OCI-LY1 (cell line): ENCODE measurements around the gene PSME2.
A peak's percentile ranks its signal among the peaks of the same experiment; 100 is the strongest.

Source experiments
- H2AFZ ChIP-seq: fragments of 200-600 bp; sonication (generic), shearing (Covaris generic); 2 replicates; pipeline ENCODE4 v1.6.0; 2014; ENCODE audit warnings: antibody characterized with exemption, mild to moderate bottlenecking, low read length
- H3F3A ChIP-seq: fragments of 200-600 bp; sonication (generic), shearing (Covaris generic); 2 replicates; pipeline ENCODE4 v1.6.0; 2014; ENCODE audit warnings: mild to moderate bottlenecking, antibody characterized with exemption, low read length, moderate library complexity; ENCODE audit not compliant: insufficient read depth
- H3K27ac ChIP-seq: fragments of 200-600 bp; sonication (generic); 2 replicates; pipeline ENCODE4 v1.5.1; 2014; ENCODE audit warnings: low read length, mixed run types, mild to moderate bottlenecking, low read depth; ENCODE audit not compliant: poor library complexity, severe bottlenecking
- H3K27me3 ChIP-seq: fragments of 200-600 bp; sonication (generic); 2 replicates; pipeline ENCODE4 v1.6.0; 2014; ENCODE audit warnings: antibody characterized with exemption, mild to moderate bottlenecking, low read length, moderate library complexity; ENCODE audit not compliant: insufficient read depth
- H3K36me3 ChIP-seq: fragments of 200-600 bp; sonication (generic); 2 replicates; pipeline ENCODE4 v1.6.1; 2014; ENCODE audit warnings: mild to moderate bottlenecking, antibody characterized with exemption, low read length, moderate library complexity, mixed read lengths; ENCODE audit not compliant: insufficient read depth
- H3K4me1 ChIP-seq: fragments of 200-600 bp; sonication (generic); 2 replicates; pipeline ENCODE4 v1.5.1; 2014; ENCODE audit warnings: mild to moderate bottlenecking, low read length, moderate library complexity; ENCODE audit not compliant: insufficient read depth, severe bottlenecking
- H3K4me2 ChIP-seq: fragments of 200-600 bp; sonication (generic), shearing (Covaris generic); 2 replicates; pipeline ENCODE4 v1.6.1; 2014; ENCODE audit warnings: low read length
- H3K4me3 ChIP-seq: fragments of 200-600 bp; sonication (generic); 2 replicates; pipeline ENCODE4 v1.5.1; 2014; ENCODE audit warnings: low read length, low read depth, mild to moderate bottlenecking, mixed read lengths; ENCODE audit not compliant: poor library complexity, severe bottlenecking
- H3K79me2 ChIP-seq: fragments of 200-600 bp; shearing (Covaris generic); 2 replicates; pipeline ENCODE4 v1.6.1; 2016; ENCODE audit warnings: mixed run types, low read length, mixed read lengths; ENCODE audit not compliant: insufficient read depth
- H3K9ac ChIP-seq: fragments of 200-600 bp; sonication (generic), shearing (Covaris generic); 2 replicates; pipeline ENCODE4 v1.6.1; 2014; ENCODE audit warnings: mild to moderate bottlenecking, low read length, mixed read lengths
- H3K9me2 ChIP-seq: fragments of 200-600 bp; sonication (generic), shearing (Covaris generic); 2 replicates; pipeline ENCODE4 v1.6.1; 2014; ENCODE audit warnings: low read depth, mild to moderate bottlenecking, low read length, mixed read lengths
- H3K9me3 ChIP-seq: fragments of 200-600 bp; shearing (Covaris generic); 2 replicates; pipeline ENCODE4 v1.6.1; 2014; ENCODE audit warnings: low read length, mixed read lengths
- H4K20me1 ChIP-seq: fragments of 200-600 bp; sonication (generic), shearing (Covaris generic); 2 replicates; pipeline ENCODE4 v1.6.0; 2016; ENCODE audit warnings: mild to moderate bottlenecking, low read length; ENCODE audit not compliant: insufficient read depth
- CTCF ChIP-seq: fragments of 200-600 bp; sonication (generic), shearing (Covaris generic); IDR thresholded peaks from 2 replicates; pipeline ENCODE4 v1.5.1; 2017; ENCODE audit warnings: mild to moderate bottlenecking, antibody characterized with exemption, low read length, moderate library complexity, mixed read lengths
- EZH2 ChIP-seq: fragments of 200-600 bp; sonication (generic), shearing (Covaris generic); IDR thresholded peaks from 2 replicates; pipeline ENCODE4 v1.8.0; 2017; ENCODE audit warnings: borderline replicate concordance, mixed run types, mild to moderate bottlenecking, antibody characterized with exemption, low read length, moderate library complexity, mixed read lengths

Gene PSME2

DNA sequence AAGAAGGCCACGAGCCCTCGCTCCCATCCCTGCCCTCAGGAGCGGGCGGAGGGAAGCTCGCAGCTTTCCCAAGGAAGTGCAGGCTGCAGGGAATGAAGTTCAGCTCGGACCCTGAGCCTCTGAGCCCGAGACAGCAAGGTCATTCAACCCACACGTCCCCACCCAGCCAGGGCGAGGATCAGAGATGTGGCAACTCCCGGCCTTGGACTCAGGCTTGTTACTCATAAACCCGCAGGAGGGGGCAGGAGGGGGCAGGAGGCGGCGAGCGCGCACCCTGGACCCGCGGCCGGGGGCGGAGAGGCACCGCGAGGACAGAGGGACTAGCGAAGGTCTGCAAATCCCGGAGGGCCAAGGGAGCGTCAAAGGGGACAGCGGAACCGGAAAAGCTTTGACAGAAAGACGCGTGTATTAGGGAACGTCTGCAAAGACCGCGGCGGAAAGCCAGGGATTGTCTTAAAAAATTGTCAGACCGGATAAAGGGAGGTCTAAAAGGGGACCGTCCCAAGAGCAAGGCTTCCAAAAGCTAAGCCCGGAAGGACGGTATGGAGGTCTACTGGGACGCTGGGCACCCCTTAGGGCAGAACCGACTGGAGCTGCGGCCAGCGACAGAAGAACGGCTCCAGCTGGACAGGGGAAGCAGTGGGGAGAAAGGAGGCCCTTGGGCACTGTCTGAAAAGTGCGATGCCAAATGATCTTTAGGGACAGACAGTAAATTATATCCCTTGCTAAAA, 32.4 kb downstream of the PSME2 start:
- no peaks in the 10 kb centered on the region for H3K9me3 ChIP-seq
- no peaks in the 10 kb centered on the region for H3F3A ChIP-seq
- no peaks in the 10 kb centered on the region for H3K9me2 ChIP-seq
- H3K4me3 ChIP-seq, result peak overlapping the region; percentile 76
- H4K20me1 ChIP-seq, result no peaks in the 10 kb centered on the region
- no peak overlapping the region for H2AFZ ChIP-seq
- H3K4me2 ChIP-seq, result peak overlapping the region; percentile 87
- peaks cover 26% of the 10 kb centered on the region; the same call in 1 of the 2 replicates for H3K36me3 ChIP-seq
- H3K79me2 ChIP-seq, result peaks cover 4% of the 10 kb centered on the region; the same call in 1 of the 2 replicates
- peaks cover 21% of the 10 kb centered on the region for H3K4me1 ChIP-seq
- TF ChIP-seq EZH2, result no peak
- no peak for TF ChIP-seq CTCF
- H3K9ac ChIP-seq, result peak overlapping the region; percentile 86
- H3K27me3 ChIP-seq, result no peaks in the 10 kb centered on the region
- peak overlapping the region; percentile 90 for H3K27ac ChIP-seq

DNA sequence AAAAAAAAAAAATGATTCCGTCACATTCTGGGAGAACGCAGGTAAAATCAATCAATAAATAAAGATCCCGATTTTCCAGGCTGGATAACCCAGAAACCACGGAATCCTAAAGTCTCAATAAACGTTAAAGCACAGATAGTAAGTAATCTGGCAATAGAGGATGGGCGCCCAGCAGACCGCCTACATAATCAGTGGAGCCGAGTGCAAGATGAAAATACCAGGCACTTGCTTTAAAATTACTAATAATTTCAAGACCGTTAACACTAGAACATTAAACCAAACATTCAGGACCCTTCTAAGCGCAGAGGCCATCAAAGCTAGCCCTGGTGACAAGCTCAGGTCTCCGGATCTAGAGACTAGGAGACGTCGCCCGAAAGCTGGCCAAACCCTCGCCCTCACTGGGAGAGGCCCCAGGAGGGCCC, 33.0 kb downstream of the PSME2 start:
- H3K4me3 ChIP-seq, result peak overlapping the region; percentile 76
- no peaks in the 10 kb centered on the region for H3K9me3 ChIP-seq
- peaks cover 21% of the 10 kb centered on the region; the same call in 1 of the 2 replicates for H3K36me3 ChIP-seq
- peaks cover 4% of the 10 kb centered on the region; the same call in 1 of the 2 replicates for H3K79me2 ChIP-seq
- no peak overlapping the region for H2AFZ ChIP-seq
- H3K4me1 ChIP-seq, result peaks cover 27% of the 10 kb centered on the region
- no peaks in the 10 kb centered on the region for H3F3A ChIP-seq
- H3K9me2 ChIP-seq, result no peaks in the 10 kb centered on the region
- peak overlapping the region; percentile 86 for H3K9ac ChIP-seq
- no peaks in the 10 kb centered on the region for H4K20me1 ChIP-seq
- peak overlapping the region; percentile 87 for H3K4me2 ChIP-seq
- no peaks in the 10 kb centered on the region for H3K27me3 ChIP-seq
- H3K27ac ChIP-seq, result peak overlapping the region; percentile 90
- TF ChIP-seq CTCF (no peak), EZH2 (no peak)

- Histone ChIP-seq H3K9ac (no peak overlapping the region), H3K9me2 (no peaks in the 10 kb centered on the region), H3K27ac (no peak overlapping the region), H3K79me2 (no peaks in the 10 kb centered on the region; the same call in 1 of the 2 replicates), H3K36me3 (no peaks in the 10 kb centered on the region), H3K4me1 (peaks cover 15% of the 10 kb centered on the region), H2AFZ (no peak overlapping the region), H3K27me3 (no peaks in the 10 kb centered on the region), H3F3A (no peaks in the 10 kb centered on the region; the same call in 1 of the 2 replicates), H4K20me1 (no peaks in the 10 kb centered on the region), H3K9me3 (no peaks in the 10 kb centered on the region), H3K4me2 (no peak overlapping the region), H3K4me3 (no peak overlapping the region)
- TF ChIP-seq EZH2, result no peak
- TF ChIP-seq CTCF, result no peak
These were observed 35.9 kb downstream of the PSME2 start for GRCh38 chr14:24110523-24110922.
